KOPT-K1 (cell line): ENCODE data around the gene GLS2.
A peak's percentile ranks its signal among the peaks of the same experiment; 100 is the strongest.
"Not testable (repeated sequence)": the region's sequence is repeated elsewhere in the genome, so short reads cannot be mapped to it uniquely, and the experiment has no call there.

Source experiments
- H3K27ac ChIP-seq: fragments of 200-600 bp; sonication (generic); 2 replicates; pipeline ENCODE4 v1.5.1; 2016; ENCODE audit warnings: antibody characterized with exemption, mild to moderate bottlenecking, low read depth, low read length; ENCODE audit not compliant: poor library complexity, severe bottlenecking
- H3K36me3 ChIP-seq: fragments of 200-600 bp; sonication (generic); 2 replicates; pipeline ENCODE4 v1.5.1; 2017; ENCODE audit warnings: antibody characterized with exemption, mild to moderate bottlenecking, low read length, moderate library complexity; ENCODE audit not compliant: insufficient read depth
- H3K9me3 ChIP-seq: fragments of 200-600 bp; sonication (generic); 2 replicates; pipeline ENCODE4 v1.5.1; 2017; ENCODE audit warnings: antibody characterized with exemption, low read length, mild to moderate bottlenecking; ENCODE audit not compliant: insufficient read depth, poor library complexity, severe bottlenecking

GLS2 gene

DNA sequence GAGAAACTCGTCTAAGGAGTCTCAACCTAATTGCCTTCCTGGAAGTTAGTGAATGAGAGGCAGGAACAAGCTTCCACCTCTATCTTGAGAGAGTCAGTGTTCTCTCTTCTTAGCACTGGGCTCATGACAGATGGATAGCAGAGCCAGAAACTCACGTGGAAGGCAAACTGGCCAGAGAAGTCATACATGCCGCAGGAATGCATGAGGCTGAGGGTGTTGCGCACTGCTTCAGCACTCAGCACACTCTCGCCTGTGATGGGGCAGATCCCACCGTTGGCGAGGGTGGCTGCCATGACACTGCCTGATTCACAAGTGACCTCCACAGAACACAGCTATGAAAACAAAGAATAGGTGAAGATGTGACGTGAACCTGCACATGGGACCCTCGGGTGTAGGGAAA lies 13.6 kb downstream of the GLS2 start:
- Histone ChIP-seq H3K27ac (no peak overlapping the region), H3K9me3 (no peaks in the 10 kb centered on the region), H3K36me3 (peaks cover 43% of the 10 kb centered on the region)

DNA sequence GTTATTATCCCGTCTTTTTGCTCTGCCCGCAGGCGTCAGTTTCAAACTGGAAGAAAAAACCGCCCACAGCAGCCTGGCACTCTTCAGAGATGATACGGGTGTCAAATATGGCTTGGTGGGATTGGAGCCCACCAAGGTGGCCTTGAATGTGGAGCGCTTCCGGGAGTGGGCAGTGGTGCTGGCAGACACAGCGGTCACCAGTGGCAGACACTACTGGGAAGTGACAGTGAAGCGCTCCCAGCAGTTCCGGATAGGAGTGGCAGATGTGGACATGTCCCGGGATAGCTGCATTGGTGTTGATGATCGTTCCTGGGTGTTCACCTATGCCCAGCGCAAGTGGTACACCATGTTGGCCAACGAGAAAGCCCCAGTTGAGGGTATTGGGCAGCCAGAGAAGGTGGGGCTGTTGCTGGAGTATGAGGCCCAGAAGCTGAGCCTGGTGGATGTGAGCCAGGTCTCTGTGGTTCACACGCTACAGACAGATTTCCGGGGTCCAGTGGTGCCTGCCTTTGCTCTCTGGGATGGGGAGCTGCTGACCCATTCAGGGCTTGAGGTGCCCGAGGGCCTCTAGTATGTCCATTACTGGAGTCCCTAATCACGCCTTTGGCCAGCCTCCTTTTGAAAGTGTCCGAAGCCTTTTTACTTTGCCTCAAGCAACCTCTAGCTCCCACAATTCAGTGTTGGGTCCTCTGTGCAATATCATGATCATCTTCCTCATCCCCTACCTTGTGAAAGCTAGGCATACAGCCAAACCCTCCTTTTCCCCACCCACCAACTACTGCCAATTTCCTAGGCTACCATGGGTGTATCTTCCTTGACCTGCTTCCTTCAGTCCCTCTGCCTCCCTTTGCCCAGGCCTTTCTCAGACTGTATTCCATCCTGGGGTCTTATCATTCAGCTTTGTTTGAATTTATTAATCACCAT lies 18.7 kb downstream of the GLS2 start:
- Histone ChIP-seq H3K36me3 (peaks cover 44% of the 10 kb centered on the region), H3K9me3 (no peaks in the 10 kb centered on the region), H3K27ac (peak overlapping the region; percentile 91)

DNA sequence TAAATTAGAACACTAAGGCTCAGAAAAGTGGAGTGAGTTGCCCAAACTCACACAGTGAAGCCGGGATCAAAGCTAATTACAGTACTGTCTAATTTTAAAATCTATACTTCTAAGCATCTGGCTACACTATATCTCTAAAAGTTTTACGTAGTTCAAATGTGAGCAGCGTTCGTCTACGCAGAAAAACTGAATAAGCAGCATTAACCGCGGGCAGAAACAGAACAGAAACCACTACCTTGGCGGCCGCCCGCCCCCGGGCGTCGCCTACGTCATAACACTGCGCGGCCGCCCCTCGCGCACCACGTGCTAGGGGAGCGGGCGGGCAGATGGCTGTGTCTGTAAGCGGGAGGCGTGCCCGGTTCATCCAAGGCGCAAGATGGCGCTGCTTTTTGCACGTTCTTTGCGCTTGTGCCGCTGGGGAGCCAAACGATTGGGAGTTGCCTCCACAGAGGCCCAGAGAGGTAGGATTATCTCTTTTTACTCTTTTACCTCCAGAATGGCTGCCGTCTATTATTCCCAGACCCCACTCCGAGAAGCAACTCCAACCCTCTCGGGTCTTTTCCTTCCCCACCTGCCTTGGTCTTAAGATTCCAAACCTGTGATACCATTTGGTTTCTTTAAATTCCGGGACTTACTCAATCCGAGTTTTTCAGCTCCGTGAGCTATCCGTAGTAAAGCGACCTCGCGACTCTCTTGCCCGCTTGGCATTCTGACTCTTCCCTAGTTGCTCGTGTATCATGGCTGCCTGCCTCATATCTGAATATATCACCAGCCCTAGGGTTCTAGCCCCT lies 19.6 kb downstream of the GLS2 start, which contains the start of gene SPRYD4:
TSS of gene SPRYD4 (plus strand) at position 363 of the 791 bp plus-strand sequence. CDS start at position 377, 14 bp downstream.
- Histone ChIP-seq H3K36me3 (peaks cover 40% of the 10 kb centered on the region), H3K27ac (peak within 1 kb of the TSS; percentile 91), H3K9me3 (no peaks in the 10 kb centered on the region)

DNA sequence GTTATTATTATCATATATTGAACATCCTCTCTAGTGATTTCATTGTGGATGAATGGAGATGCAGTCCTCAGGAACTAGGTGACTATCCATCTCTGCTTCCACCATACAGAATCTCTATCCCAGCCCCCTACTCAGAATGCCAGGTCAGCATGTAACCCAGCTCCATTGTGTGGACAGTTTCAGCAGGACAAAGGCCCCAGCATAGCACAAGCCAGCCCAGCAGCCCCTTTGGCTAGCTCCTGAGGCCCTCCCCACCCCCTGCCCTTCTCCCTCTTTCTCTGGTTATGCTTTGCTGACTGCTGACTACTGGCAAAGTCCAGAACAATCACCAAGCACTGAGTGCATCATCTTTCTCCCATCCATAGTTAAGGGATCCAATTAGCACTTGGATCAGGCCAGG lies 25.4 kb downstream of the GLS2 start:
- H3K36me3 ChIP-seq, result no peaks in the 10 kb centered on the region
- H3K27ac ChIP-seq, result no peak overlapping the region
- no peaks in the 10 kb centered on the region for H3K9me3 ChIP-seq

DNA sequence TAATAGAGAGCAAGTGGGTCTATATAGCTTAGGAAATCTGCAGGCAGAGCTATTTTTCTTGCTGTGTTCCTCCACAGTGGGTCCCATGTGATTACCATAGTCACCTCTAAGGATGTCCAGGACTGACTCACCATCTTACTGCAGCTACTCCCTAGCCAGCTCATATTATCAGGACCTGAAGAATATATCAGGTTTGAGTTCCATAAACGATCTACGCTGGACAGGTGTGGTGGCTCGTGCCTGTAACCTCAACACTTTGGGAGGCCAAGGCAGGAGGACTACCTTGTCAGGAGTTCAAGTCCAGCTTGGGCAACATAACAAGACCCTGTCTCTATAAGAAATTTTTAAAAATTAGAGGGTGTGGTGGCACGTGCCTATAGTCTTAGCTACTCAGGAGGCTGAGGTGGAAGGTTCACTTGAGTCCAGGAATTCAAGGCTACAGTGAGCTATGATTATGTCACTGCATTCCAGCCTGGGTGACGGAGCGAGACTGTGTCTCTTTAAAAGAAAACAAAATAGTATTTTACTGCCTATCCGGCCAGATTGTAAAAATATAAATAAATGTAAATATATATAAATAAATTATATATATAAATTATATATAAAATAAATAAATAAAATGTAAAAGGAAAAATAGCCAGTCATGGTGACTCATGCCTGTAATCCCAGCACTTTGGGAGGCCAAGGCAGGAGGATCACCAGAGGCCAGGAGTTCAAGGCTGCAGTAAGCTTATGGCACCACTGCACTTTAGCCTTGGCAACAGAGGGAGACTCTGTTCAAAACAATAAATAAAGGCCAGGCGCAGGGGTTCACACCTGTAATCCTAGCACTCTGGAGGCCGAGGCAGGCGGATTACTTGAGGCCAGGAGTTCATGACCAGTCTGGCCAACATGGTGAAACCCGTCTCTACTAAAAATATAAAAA lies 26.5 kb downstream of the GLS2 start:
- no peaks in the 10 kb centered on the region for H3K36me3 ChIP-seq
- H3K27ac ChIP-seq, result no peak overlapping the region

DNA sequence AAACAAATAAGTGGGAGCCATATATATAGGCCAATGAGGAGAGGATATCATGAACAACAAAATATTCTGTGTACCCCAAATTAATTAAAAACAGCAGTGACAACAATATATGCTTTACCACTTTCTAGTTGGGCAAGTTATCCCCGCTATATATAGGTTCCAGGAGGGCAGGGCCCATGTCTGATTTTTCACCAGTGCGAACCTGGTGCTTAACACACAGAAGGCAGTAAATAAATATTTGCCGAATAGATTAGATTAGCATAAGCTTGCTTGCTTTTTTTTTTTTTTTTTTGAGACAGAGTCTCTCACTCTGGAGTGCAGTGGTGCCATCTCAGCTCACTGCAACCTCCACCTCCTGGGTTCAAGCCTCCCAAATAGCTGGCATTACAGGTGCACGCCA lies 30.1 kb downstream of the GLS2 start:
- Histone ChIP-seq H3K27ac (no peak overlapping the region), H3K36me3 (no peaks in the 10 kb centered on the region), H3K9me3 (no peaks in the 10 kb centered on the region)

More for the DNA sequence above, 26.5 kb downstream of the GLS2 start:
- no peaks in the 10 kb centered on the region for H3K9me3 ChIP-seq

DNA sequence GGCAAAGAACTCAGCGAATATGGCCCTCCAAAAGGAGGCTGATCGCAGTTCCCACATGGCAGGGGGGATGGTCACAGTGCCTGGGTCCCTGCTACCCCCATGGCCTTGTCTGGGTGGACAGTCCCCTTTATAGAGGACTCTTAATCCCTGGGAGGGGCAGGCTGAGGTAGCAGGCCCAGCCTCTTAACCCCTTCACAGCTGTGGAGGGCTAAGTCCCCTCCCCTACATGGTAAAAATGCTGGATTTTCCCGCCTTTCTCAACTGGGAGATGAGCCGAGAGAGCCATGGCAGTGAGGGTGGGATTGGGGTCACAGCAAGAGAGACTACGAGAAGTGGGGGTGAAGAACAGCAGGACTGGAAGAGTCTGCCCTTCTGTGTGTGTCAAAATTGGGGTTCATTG lies 33.4 kb downstream of the GLS2 start, which contains the start of gene MIP:
TSS of gene MIP (minus strand) at position 101 of the 400 bp plus-strand sequence. CDS start at position 57, 44 bp downstream.
- Histone ChIP-seq H3K36me3 (no peaks in the 10 kb centered on the region), H3K9me3 (no peaks in the 10 kb centered on the region), H3K27ac (no peak within 1 kb of the TSS)

DNA sequence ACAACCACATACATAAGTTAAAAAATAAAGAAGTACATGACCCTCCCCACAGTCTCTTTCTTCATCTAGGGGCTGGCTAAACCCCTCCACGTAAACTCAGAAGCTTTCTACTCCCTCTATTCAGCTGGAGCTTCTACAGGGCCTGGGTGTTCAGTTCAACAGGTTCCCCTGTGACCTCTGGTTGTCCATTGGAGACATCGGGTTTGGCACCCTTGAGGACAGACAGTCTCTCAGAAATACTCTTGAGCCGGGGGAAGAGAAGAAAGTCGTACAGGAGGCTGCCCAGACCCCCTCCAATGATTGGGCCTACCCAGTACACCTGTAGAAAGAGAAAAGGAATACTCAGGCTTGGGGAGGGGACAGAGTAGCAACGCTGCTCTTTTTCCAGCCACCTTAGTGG lies 36.8 kb downstream of the GLS2 start:
- Histone ChIP-seq H3K36me3 (peaks cover 4% of the 10 kb centered on the region; the same call in 1 of the 2 replicates), H3K27ac (no peak overlapping the region), H3K9me3 (no peaks in the 10 kb centered on the region)

DNA sequence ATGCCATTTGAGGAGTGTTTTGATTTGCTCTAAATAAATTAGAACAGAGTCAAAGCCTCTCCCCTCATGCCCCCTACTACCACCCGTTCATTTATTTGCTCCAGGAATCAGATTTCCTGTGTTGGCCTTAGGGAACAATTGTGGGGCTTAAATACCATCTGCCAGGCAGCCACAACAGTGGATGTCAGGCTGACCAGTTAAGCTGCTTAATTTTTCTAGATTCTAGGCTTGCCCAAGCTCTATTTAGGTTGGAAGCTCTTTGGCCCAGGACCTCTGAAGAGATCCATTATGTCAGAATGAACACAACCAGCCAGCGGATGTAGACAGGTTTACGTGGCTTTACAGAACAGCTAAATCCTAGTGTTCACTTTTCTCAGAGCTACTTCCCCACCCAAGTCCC lies 37.7 kb downstream of the GLS2 start:
- Histone ChIP-seq H3K36me3 (peaks cover 10% of the 10 kb centered on the region; the same call in 1 of the 2 replicates), H3K9me3 (no peaks in the 10 kb centered on the region), H3K27ac (no peak overlapping the region)

DNA sequence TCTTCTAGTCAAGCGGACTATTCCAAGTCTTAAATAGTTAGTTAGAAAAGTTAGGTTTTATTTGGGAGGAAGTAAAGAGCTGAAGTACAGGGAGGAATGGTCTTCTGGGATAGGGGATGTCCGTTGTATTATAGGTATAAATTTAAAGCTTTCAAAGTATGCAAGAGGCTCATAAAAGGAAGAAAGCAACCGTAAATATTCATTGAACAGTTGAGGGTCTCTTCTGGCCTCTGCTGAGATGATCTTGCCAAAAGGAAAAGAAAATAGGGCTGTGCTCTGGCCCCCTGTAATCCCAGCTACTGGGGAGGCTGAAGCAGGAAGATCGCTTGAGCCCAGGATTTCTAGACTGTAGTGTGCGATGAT lies 38.4 kb downstream of the GLS2 start:
- no peaks in the 10 kb centered on the region for H3K9me3 ChIP-seq
- H3K27ac ChIP-seq, result peak overlapping the region; percentile 96
- H3K36me3 ChIP-seq, result peaks cover 13% of the 10 kb centered on the region; the same call in 1 of the 2 replicates

DNA sequence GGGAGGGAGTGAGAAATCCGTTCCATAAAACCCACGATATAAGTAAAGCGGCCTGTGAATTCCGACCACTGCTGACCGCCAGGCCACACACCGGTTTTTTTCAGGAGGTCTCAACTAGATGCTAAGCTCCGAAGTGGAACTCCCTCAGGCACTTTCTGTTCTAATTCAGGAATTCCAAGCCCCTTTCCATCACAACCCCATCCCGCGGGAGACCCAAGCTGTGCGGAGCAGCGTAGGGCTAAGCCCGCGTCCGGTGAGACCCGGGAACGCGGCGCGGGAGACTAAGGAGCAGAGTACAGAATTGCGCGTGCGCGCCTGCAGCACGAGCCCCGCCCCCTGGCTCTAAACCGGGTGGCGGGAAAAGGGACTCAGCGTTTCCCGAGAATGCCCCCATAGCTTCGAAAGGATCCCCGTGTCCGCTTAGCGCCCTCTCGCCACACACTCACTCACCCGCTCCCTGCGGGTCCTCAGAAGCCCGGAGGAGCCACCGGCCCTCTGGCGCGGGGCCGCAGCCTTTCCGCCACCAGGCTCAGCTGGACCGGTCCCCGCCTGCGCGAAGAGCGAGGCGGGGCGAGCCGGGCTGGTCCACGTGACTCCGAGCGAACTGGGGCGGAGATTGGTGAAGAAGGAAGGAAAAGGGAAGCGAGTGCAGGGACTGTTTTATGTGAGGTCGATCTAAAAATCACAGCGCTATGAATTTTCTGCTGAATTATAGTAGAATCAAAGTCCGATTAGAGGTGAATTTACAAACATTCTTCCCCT lies 38.9 kb downstream of the GLS2 start, which contains the start of gene TIMELESS:
TSS of gene TIMELESS (minus strand) at position 567 of the 762 bp plus-strand sequence. CDS start 15,256 bp downstream, outside the sequence.
- Histone ChIP-seq H3K36me3 (peaks cover 19% of the 10 kb centered on the region; the same call in 1 of the 2 replicates), H3K9me3 (no peaks in the 10 kb centered on the region), H3K27ac (peak within 1 kb of the TSS; percentile 96)

DNA sequence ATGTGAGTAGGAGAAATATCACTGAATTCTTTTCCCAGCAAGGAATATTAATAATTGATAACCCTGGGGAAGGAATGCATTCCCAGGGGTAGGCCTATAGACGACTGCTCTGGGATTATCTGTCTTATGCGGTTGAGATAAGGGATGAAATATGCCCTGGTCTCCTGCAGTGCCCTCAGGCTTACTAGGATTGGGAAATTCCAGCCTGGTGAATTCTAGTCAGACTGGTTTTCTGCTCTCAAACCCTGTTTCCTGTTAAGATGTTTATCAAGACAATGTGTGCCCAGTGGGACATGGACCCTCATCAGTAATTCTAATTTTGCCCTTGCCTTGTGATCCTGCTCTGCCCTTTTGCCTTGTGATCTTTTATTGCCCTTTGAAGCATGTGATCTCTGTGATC lies 44.8 kb downstream of the GLS2 start:
- H3K9me3 ChIP-seq, H3K27ac ChIP-seq: not testable (repeated sequence)
- H3K36me3 ChIP-seq, result peaks cover 45% of the 10 kb centered on the region

DNA sequence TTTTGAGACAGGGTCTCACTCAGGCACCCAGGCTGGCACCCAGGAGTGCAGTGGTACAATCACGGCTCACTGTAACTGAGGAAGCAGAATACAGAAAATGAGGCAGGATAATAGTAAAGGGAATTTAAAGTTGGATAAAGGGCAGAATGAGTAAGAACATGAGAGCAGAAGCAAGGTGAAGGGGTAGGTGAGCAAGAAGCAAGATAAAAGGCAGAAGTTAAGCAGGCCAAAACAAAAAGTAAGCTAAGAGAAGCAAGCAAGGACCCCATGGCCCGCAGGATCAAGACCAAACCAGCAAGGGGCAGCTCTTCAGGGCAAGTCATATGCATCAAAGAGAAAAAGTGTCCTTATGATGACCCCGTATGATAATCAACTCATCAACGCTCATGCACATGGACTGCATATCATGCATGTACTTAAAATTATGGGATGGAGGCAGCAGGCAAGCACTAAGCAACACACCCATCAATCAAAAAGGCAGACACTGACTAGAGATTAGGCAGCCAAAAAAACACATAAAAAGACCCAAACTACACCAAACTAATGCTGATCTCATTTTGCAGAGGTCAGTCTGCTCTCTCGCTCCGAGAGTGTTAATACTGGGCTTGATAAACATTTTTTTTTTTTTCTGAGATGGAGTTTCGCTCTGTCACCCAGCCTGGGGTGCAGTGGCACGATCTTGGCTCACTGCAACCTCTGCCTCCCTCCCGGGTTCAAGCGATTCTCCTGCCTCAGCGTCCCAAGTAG lies 50.4 kb downstream of the GLS2 start:
- H3K9me3 ChIP-seq, result no peaks in the 10 kb centered on the region
- no peak overlapping the region for H3K27ac ChIP-seq
- peaks cover 47% of the 10 kb centered on the region for H3K36me3 ChIP-seq
